HG02884 (cell line): Measurements from ENCODE around the gene CGGBP1.
"Not testable (repeated sequence)": the region's sequence is repeated elsewhere in the genome, so short reads cannot be mapped to it uniquely, and the experiment has no call there.

ENCODE experiments used
- ATAC-seq: cut with Tn5 transposase; IDR thresholded peaks from one replicate; pipeline ENCODE4 v1.9.1; 2021; ENCODE audit warnings: mild to moderate bottlenecking, moderate library complexity; ENCODE audit not compliant: unreplicated experiment

CGGBP1 gene

DNA sequence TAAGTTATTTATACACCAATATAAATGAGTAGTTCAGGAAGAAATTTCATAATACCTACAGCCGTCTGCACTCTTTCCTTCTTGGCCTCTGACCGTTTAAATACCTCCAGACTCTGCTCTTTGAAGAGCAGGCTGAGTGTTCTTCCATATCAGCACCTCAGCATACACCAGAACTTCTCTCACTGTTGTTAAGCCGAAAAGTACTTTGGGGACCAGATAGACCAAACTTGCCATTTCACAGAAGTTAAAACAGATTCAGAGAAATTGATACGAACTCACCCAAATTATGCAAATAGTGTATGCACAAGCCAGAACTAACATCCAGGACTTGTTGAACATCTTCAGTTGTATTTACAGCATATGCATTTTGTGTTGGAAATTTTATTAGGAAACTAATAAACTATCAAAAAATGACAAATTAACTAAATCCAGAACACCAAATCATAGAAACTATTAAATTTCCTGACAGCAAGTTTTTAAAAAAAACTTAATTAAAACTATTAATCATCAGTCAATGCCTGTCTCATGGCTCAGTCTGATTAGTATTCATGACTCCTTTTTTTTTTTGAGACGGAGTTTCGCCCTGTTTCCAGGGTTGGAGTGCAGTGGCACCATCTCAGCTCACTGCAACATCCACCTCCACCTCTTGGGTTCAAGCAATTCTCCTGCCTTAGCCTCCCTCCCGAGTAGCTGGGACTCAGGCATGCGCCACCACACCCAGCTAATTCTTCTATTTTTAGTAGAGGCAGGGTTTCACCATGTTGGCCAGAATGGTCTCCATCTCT is 24.1 kb downstream of the CGGBP1 start:
- no peak for ATAC-seq

DNA sequence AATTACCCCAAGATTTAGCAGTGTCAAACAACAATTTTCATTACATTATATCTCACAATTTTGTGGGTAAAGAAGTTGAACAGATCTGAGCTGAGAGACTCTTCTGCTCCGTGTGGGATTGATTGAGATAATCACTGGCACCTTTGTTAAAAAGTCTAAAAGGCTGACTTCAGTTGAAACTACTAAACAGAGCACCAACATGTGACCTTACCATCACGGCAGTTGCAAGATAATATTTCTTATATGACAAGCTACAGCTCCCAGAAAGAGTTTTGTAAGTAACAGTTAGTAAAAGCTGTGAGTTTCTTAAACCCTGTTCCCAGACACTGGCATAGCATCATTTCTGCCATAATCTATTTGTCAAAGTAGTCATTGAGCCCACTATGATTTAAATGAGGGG is 25.0 kb downstream of the CGGBP1 start:
- ATAC-seq, result no peak

DNA sequence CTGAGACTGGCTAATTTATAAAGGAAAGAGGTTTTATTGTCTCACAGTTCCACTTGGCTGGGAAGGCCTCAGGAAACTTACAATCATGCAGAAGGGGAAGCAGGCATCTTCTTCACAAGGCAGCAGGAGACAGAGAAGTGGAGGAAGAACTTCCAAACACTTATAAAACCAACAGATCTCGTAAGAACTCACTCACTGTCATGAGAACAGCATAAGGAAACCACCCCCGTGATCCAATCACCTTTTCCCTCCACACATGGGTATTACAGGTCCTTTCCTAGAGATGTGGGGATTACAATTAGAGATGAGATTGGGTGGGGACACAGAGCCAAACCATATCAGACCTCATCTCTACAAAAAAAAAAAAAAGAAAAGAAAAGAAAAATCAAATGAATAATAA is 25.7 kb downstream of the CGGBP1 start:
- ATAC-seq, result no peak

DNA sequence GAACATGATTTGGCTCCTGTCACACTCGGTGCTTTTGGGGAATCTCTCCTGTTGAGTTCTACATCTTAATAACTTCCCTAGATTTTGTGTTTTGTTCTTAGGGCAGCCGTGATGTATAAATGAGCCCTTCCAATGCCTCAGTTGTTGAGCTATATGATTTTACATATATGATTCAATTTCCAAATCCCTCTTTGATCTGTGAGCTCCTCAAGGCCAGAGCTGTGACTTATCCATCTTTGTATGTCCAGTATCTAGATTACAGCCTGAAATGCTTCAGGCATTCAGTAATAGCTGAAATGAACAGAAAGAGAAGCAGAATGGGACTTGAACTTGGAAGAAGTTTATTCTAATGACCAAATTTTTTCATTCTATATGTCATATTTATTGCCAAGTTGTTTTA is 26.6 kb downstream of the CGGBP1 start:
- peak; percentile 7 for ATAC-seq

DNA sequence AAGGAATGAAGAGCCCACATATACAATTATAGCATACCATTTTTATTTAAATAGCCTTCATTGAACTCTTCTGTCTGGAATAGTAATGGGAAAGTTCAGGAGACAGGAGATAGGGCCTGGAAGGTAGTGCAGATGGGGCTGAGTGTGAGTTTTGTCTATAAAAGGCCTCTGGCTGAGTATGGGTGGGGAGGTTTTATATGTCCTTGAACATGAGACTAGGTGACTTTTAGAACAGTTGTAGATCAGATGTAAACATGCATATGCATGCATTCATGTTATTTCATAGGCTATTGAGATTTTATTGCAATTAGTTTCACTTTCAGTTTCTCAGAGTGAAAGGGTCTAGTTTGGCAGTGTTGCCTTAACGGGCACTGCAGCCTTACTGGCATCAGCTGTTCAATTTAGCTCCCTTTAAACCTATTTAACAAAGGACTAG is 27.1 kb downstream of the CGGBP1 start:
- ATAC-seq, result peak; percentile 71

DNA sequence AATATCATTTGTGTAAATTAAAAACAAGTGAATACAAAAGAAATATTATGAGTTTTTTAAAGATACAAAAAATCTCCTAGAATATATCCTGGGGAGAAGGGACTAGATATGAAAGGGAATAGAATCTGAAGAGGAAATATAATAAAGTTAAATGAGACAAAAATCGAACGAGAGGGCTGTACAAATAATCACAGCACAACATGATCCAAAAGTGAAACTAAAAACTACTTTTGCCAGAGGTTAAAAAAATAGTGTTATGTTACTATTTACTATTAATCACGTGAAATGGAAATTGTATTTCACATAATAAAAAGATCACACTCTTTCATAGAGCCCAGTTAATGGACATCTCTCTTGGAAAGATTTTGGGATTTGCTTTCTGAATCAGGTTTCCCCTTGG is 28.6 kb downstream of the CGGBP1 start:
- no peak for ATAC-seq

DNA sequence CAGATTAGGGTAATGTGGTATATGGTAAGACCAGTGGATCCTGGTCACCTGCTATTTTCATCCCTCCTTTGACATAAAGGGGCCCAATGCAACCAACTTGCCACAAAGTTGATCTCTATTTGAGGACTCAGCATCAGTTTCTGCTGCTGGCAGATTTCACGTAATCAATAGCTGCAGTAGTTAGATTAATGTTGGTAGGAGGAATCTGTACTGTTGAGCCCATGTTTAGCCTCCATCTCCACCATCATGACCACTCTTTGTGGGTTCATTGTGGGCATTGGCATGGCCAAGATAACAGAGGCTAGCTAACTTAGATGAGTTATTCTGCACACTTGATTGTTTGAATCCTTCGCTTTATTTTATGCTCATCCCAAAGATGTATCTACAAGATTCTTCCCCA is 29.9 kb downstream of the CGGBP1 start:
- no peak for ATAC-seq

DNA sequence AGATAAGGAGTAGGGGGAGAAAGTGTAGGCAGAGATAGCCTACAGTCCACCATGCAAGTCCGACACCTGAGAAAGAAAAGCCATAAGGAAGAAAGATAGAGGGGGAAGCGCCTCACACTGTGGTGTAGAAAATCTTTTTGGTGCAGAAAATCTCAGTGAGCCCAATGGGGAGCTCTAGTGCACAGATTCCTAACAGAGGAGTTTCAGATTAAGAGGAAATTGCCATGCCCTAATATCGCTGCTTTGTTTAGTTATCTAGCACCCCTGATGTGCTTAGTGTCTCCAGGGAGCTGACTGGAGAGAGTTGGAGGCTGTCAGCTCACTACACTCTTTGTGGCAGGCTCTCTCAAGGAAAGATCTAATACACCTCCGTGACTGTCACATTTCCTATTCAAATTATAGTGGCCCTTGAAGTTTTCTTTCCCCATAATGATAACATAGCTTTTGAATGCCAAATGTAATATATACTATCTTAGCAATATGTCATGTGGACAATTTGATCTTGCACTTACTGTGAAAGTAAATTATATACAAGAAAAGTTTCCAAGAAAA is 33.7 kb downstream of the CGGBP1 start:
- ATAC-seq, result no peak

DNA sequence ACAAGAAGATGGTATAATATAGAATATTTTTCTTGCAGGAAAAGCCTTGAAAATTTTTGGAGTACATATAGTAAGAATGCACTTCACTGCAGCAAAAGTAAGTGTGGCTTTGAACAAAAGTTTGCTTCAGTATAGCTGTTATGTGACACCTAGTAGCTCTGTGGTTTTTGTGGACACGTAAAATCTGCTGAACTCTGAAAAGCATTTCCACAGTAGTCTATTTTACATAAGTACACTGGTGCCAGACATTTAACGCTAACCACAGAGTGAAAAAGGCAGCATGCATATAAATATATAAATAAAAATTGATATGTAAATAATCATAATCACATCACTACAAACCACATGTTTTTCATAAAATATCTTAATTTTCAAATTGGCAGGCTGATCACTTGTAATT is 39.8 kb downstream of the CGGBP1 start:
- ATAC-seq, result peak; percentile 95

DNA sequence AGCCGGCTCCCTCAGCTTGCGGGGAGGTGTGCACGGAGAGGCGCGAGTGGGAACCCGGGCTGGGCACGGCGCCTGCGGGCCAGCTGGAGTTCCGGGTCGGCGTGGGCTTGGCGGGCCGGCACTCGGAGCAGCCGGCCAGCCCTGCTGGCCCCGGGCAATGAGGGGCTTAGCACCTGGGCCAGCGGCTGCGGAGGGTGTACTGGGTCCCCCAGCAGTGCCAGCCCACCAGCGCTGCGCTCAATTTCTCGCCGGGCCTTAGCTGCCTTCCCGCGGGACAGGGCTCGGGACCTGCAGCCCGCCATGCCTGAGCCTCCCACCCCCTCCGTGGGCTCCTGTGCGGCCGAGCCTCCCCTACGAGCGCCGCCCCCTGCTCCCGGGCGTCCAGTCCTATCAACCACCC is 43.1 kb downstream of the CGGBP1 start:
- ATAC-seq, result not testable (repeated sequence)

DNA sequence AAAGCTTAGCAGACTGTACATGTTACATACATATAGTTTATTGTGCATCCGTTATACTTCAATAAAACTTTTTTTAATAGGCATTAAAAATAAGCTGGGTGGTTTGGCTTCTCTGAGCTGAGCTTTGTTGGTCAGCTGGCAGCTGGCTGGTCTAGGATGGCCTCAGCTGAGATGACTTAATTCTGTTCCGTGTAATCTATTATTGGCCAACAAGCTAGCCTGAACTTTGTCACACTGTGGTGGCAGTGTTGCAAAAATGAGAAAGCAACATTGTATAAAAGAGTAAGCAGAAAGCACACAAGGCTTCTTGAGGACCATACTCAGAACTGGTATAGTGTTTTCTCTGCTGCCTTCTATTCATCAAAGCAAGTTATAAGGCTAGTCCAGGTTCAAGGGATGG is 45.2 kb downstream of the CGGBP1 start:
- no peak for ATAC-seq

DNA sequence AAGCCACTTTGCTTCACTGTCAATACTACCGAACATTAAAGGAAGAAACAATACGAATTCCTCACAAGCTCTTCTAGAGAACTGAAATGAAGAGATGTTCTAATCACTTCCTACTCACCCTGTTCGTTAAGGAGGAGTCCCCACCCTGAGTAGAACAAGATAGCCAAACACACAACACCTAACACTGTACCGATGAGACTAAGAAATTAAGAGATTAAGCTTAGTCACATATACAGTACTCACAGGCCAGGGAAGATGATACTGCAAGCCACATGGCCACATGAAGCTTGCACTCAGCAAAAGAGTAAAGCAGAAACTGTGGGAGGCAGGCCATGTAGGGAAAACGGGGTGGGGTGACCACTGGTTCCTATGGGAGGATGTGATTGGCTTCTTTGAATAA is 48.0 kb downstream of the CGGBP1 start:
- ATAC-seq, result no peak

DNA sequence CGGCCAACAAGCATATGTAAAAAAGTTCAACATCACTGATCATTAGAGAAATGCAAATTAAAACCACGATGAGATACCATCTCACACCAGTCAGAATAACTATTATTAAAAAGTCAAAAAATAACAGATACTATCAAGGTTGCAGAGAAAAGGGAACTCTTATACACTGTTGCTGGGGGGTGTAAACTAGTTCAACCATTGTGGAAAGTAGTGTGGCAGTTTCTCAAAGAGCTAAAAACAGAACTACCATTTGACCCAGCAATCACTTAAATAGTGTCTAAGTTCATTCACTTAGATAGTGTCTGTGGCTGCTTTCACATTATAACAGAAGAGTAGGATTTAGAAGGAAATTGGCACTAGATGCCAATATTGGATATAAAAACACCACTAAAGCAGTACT is 49.7 kb downstream of the CGGBP1 start:
- ATAC-seq, result peak; percentile 41

DNA sequence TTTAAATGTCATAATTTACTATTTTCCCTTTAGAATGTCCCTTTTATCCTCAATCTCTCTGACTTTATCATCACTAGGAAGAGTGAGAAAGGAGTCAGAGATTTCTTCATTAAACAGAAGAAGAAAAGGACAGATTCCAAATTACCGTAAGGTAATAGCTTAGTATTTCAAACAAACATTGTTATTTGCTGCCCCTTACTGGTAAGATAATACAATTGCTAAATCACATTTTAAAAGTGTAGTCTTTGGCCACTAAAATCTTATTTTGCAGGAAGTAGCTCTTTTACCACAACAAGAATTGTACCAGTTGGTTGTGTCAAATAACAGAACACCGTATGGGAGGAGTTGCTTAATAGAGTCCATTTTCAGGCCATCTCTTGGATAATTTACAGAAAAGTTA is 53.7 kb downstream of the CGGBP1 start:
- peak; percentile 40 for ATAC-seq

DNA sequence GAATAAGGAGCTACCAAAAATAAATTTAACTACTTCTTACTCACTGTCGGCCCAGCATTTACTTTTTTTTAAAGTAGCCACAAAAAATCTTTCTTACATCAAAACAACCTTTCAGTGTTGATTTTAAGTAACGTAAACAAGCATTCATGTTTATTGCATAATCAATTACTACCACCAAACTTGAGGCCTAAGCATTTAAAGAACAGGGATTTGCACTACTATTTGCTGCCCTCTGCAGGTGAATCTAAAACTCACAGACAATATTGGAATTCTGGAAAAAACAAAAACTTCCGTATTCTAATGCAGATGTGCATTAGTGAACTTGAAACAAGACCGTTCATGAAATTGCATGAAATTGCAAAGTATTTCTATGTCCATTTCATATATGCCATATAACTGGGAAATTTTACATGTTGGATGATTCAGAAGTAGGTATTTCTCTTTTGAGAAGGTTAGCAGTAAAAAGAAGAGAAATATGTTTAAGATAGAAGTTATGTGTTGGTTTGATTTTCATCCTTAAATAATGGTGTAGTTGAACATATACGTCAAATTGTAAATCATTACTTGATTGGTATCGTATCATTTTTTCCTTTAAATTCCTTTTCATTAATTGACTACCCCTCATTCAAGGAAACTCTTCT is 55.6 kb downstream of the CGGBP1 start:
- no peak for ATAC-seq

DNA sequence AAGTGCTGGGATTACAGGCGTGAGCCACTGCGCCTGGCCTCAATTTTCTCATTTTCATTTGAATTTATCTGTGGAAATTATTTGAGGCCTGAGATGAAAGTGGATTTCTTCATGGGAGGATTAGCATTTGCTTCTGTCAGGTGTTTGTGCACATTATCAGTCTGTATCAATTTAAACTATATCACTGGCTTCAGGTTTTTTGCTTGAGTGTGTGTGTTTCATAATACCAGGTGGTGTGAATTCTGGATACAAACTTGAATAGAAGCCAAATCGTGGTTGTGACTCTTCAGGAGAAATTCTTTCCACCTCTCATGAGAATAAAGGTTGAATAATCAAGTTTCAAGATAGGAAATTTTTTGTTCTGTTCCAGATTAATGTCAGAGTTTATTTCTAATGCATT is 56.4 kb downstream of the CGGBP1 start:
- ATAC-seq, result no peak
